HL-60/S4 treated with retinoic acid at 250 ng/mL for 4 days and 3 days (cell line): ENCODE results near the gene ATP9B.

Experiments
- in situ Hi-C: fragments of 300-500 bp; cut with MboI; formaldehyde crosslinking; loops from 2 replicates; pipeline ENCODE4 v1.7.0; 2022; ENCODE audit warnings: low sequenced_read_pairs

ATP9B gene

GRCh38 chr18:79354350-79354749 lies 285.2 kb downstream of the ATP9B start:
- in situ Hi-C loops, result no loop called here

- in situ Hi-C loops, result no loop called here
These were observed 286.5 kb downstream of the ATP9B start for GRCh38 chr18:79355433-79356335.

- in situ Hi-C loops, result no loop called here
These were observed 287.2 kb downstream of the ATP9B start for GRCh38 chr18:79356435-79356834.

- in situ Hi-C loops, result no loop called here
These were observed 291.7 kb downstream of the ATP9B start for GRCh38 chr18:79360933-79361332.

- in situ Hi-C loops, result no loop called here
These were observed 292.8 kb downstream of the ATP9B start for GRCh38 chr18:79361766-79362522.

GRCh38 chr18:79365701-79366100 lies 296.5 kb downstream of the ATP9B start:
- in situ Hi-C loops, result no loop called here

- in situ Hi-C loops, result no loop called here
These were observed 297.2 kb downstream of the ATP9B start for GRCh38 chr18:79366177-79367094.

GRCh38 chr18:79367480-79367879 lies 298.3 kb downstream of the ATP9B start:
- in situ Hi-C loops, result no loop called here

- in situ Hi-C loops, result no loop called here
These were observed 298.8 kb downstream of the ATP9B start for GRCh38 chr18:79367989-79368388.

- in situ Hi-C loops, result no loop called here
These were observed 299.5 kb downstream of the ATP9B start for GRCh38 chr18:79368681-79369080.

- in situ Hi-C loops, result loop anchor here (10.0 kb wide), 1 partner anchor 783 kb away; no protein-coding TSS in a partner anchor
These were observed 302.4 kb downstream of the ATP9B start for GRCh38 chr18:79371561-79372121.

- in situ Hi-C loops, result loop anchor here (10.0 kb wide), 1 partner anchor 782 kb away; no protein-coding TSS in a partner anchor
These were observed 303.3 kb downstream of the ATP9B start for GRCh38 chr18:79372461-79372860.

GRCh38 chr18:79372991-79373390 lies 303.8 kb downstream of the ATP9B start:
- in situ Hi-C loops, result loop anchor here (10.0 kb wide), 1 partner anchor 782 kb away; no protein-coding TSS in a partner anchor

- in situ Hi-C loops, result loop anchor here (10.0 kb wide), 1 partner anchor 781 kb away; no protein-coding TSS in a partner anchor
These were observed 304.5 kb downstream of the ATP9B start for GRCh38 chr18:79373736-79374135.

GRCh38 chr18:79374408-79375171 lies 305.4 kb downstream of the ATP9B start:
- in situ Hi-C loops, result loop anchor here (10.0 kb wide), 1 partner anchor 780 kb away; no protein-coding TSS in a partner anchor

- in situ Hi-C loops, result loop anchor here (10.0 kb wide), 1 partner anchor 779 kb away; no protein-coding TSS in a partner anchor
These were observed 306.4 kb downstream of the ATP9B start for GRCh38 chr18:79375441-79376154.

- in situ Hi-C loops, result loop anchor here (10.0 kb wide), 1 partner anchor 778 kb away; no protein-coding TSS in a partner anchor
These were observed 307.5 kb downstream of the ATP9B start for GRCh38 chr18:79376661-79377060.

GRCh38 chr18:79377187-79377891 lies 308.1 kb downstream of the ATP9B start:
- in situ Hi-C loops, result loop anchor here (10.0 kb wide), 1 partner anchor 777 kb away; no protein-coding TSS in a partner anchor
